Activated T-helper 1 cell treated with anti-CD3 and anti-CD28 coated beads, Interleukin-12 subunit alpha, Interleukin-12 subunit beta, Interleukin-2, Interleukin-4 antibody, amounts not matched to agents 30 ng/mL and 10 ng/mL and 1 ng/mL, durations not matched to agents 14 hours and 24 hours and 36 hours (primary cell): ENCODE measurements around the gene FBXL4. TPM values are rescaled to one million over a fixed set of nuclear protein-coding genes. Genes with fewer than 3 reads are reported as not detected.

ENCODE experiments used
- DNase-seq: peaks from one replicate; pipeline ENCODE4 v3.0.0; 2021; ENCODE audit warnings: low spot score
- H3K27ac Mint-ChIP-seq: one replicate; pipeline ENCODE4 v1.8.0; 2021; ENCODE audit warnings: mild to moderate bottlenecking, mixed read lengths
- H3K27me3 Mint-ChIP-seq: one replicate; pipeline ENCODE4 v1.8.0; 2022; ENCODE audit warnings: mild to moderate bottlenecking, moderate library complexity, mixed read lengths; ENCODE audit not compliant: insufficient read depth
- H3K36me3 Mint-ChIP-seq: one replicate; pipeline ENCODE4 v1.8.0; 2021; ENCODE audit warnings: low read depth, mixed read lengths
- H3K4me1 Mint-ChIP-seq: one replicate; pipeline ENCODE4 v1.8.0; 2021; ENCODE audit warnings: low read depth, mixed read lengths
- H3K4me3 Mint-ChIP-seq: one replicate; pipeline ENCODE4 v1.8.0; 2021; ENCODE audit warnings: mild to moderate bottlenecking, moderate library complexity, mixed read lengths
- H3K9me3 Mint-ChIP-seq: one replicate; pipeline ENCODE4 v1.8.0; 2021; ENCODE audit warnings: mixed read lengths
- intact Hi-C: fragments of 100-400 bp; cut with micrococcal nuclease; formaldehyde crosslinking; loops from one replicate; pipeline ENCODE4 v1.15.1; 2024
- total RNA-seq: library from RNA; stranded (reverse); gene quantifications from 2 replicates; pipeline ENCODE4 v1.2.3, GENCODE V29; 2022

The FBXL4 gene
- total RNA-seq, 1 donor from 2014 or later: 13.3 TPM

GRCh38 chr6:98971303-98971702, 23.6 kb upstream of the FBXL4 start:
- Mint-ChIP-seq H3K4me3 (no peak overlapping the region), H3K4me1 (no peaks in the 10 kb centered on the region), H3K27me3 (no peaks in the 10 kb centered on the region), H3K27ac (no peak overlapping the region), H3K36me3 (no peaks in the 10 kb centered on the region), H3K9me3 (no peaks in the 10 kb centered on the region)
- intact Hi-C loops: no loop called here
- no peak for DNase-seq

GRCh38 chr6:98970469-98970868, 22.7 kb upstream of the FBXL4 start:
- Mint-ChIP-seq H3K4me3 (no peak overlapping the region), H3K27ac (no peak overlapping the region), H3K9me3 (no peaks in the 10 kb centered on the region), H3K36me3 (no peaks in the 10 kb centered on the region), H3K4me1 (no peaks in the 10 kb centered on the region), H3K27me3 (no peaks in the 10 kb centered on the region)
- no peak for DNase-seq
- intact Hi-C loops: no loop called here

- no peaks in the 10 kb centered on the region for H3K9me3 Mint-ChIP-seq
- no peak overlapping the region for H3K27ac Mint-ChIP-seq
- no peak overlapping the region for H3K4me3 Mint-ChIP-seq
- H3K27me3 Mint-ChIP-seq: peaks cover 9% of the 10 kb centered on the region
- H3K36me3 Mint-ChIP-seq: no peaks in the 10 kb centered on the region
- intact Hi-C loops: no loop called here
- DNase-seq: no peak
- H3K4me1 Mint-ChIP-seq: no peaks in the 10 kb centered on the region
These were observed 19.9 kb upstream of the FBXL4 start for GRCh38 chr6:98967616-98968015.

- no peak for DNase-seq
- Mint-ChIP-seq H3K36me3 (no peaks in the 10 kb centered on the region), H3K4me3 (no peak overlapping the region), H3K27ac (no peak overlapping the region), H3K4me1 (no peaks in the 10 kb centered on the region), H3K9me3 (no peaks in the 10 kb centered on the region), H3K27me3 (peaks cover 14% of the 10 kb centered on the region)
- intact Hi-C loops: no loop called here
These were observed 11.9 kb upstream of the FBXL4 start for GRCh38 chr6:98959631-98960030.

- Mint-ChIP-seq H3K4me3 (no peak overlapping the region), H3K9me3 (no peaks in the 10 kb centered on the region), H3K27me3 (peaks cover 10% of the 10 kb centered on the region), H3K27ac (no peak overlapping the region), H3K4me1 (no peaks in the 10 kb centered on the region), H3K36me3 (no peaks in the 10 kb centered on the region)
- no peak for DNase-seq
- intact Hi-C loops: no loop called here
These were observed 11.0 kb upstream of the FBXL4 start for GRCh38 chr6:98958776-98959175.

GRCh38 chr6:98957450-98957849, 9.7 kb upstream of the FBXL4 start:
- intact Hi-C loops: no loop called here
- H3K27me3 Mint-ChIP-seq: peaks cover 10% of the 10 kb centered on the region
- no peak for DNase-seq
- no peaks in the 10 kb centered on the region for H3K4me1 Mint-ChIP-seq
- H3K4me3 Mint-ChIP-seq: no peak overlapping the region
- H3K9me3 Mint-ChIP-seq: no peaks in the 10 kb centered on the region
- no peaks in the 10 kb centered on the region for H3K36me3 Mint-ChIP-seq
- no peak overlapping the region for H3K27ac Mint-ChIP-seq

GRCh38 chr6:98949589-98949988, 1.8 kb upstream of the FBXL4 start:
- peaks cover 23% of the 10 kb centered on the region for H3K4me1 Mint-ChIP-seq
- peaks cover 27% of the 10 kb centered on the region for H3K27me3 Mint-ChIP-seq
- DNase-seq: no peak
- H3K36me3 Mint-ChIP-seq: peaks cover 1% of the 10 kb centered on the region
- H3K9me3 Mint-ChIP-seq: no peaks in the 10 kb centered on the region
- no peak overlapping the region for H3K27ac Mint-ChIP-seq
- peak overlapping the region; percentile 0 for H3K4me3 Mint-ChIP-seq
- intact Hi-C loops: loop anchor here (5.0 kb wide), 4 partner anchors 478 to 1667 kb away; partner anchors contain the start of genes CCNC, MMS22L and PNISR

- Mint-ChIP-seq H3K4me1 (peaks cover 29% of the 10 kb centered on the region), H3K27me3 (peaks cover 19% of the 10 kb centered on the region), H3K4me3 (peak overlapping the region; percentile 92), H3K27ac (peak overlapping the region; percentile 97), H3K9me3 (peaks cover 18% of the 10 kb centered on the region), H3K36me3 (peaks cover 12% of the 10 kb centered on the region)
- intact Hi-C loops: loop anchor here (1.0 to 5.0 kb wide), 6 partner anchors 66 to 1665 kb away; partner anchors contain the start of genes CCNC, COQ3, MMS22L and PNISR
- DNase-seq: peak; percentile 1
These were observed 801 bp downstream of the FBXL4 start for GRCh38 chr6:98946879-98947410.

- Mint-ChIP-seq H3K9me3 (peaks cover 23% of the 10 kb centered on the region), H3K4me1 (peaks cover 31% of the 10 kb centered on the region), H3K27me3 (peaks cover 14% of the 10 kb centered on the region), H3K4me3 (peak overlapping the region; percentile 92), H3K36me3 (peaks cover 14% of the 10 kb centered on the region), H3K27ac (peak overlapping the region; percentile 97)
- intact Hi-C loops: loop anchor here (2.0 to 5.0 kb wide), 5 partner anchors 66 to 1664 kb away; partner anchors contain the start of genes CCNC, MMS22L and PNISR
- no peak for DNase-seq
These were observed 1.4 kb downstream of the FBXL4 start for GRCh38 chr6:98946266-98946878.

- peak overlapping the region; percentile 40 for H3K27ac Mint-ChIP-seq
- peaks cover 10% of the 10 kb centered on the region for H3K27me3 Mint-ChIP-seq
- H3K9me3 Mint-ChIP-seq: peaks cover 32% of the 10 kb centered on the region
- H3K4me1 Mint-ChIP-seq: peaks cover 37% of the 10 kb centered on the region
- DNase-seq: no peak
- H3K36me3 Mint-ChIP-seq: peaks cover 20% of the 10 kb centered on the region
- intact Hi-C loops: loop anchor here (2.0 to 5.0 kb wide), 5 partner anchors 65 to 1663 kb away; partner anchors contain the start of genes CCNC, MMS22L and PNISR
- H3K4me3 Mint-ChIP-seq: peak overlapping the region; percentile 92
These were observed 2.2 kb downstream of the FBXL4 start for GRCh38 chr6:98945311-98946115.

GRCh38 chr6:98944598-98945081, 3.1 kb downstream of the FBXL4 start:
- intact Hi-C loops: loop anchor here (5.0 kb wide), 4 partner anchors 483 to 1662 kb away; partner anchors contain the start of genes CCNC, MMS22L and PNISR
- no peak for DNase-seq
- Mint-ChIP-seq H3K27me3 (peaks cover 4% of the 10 kb centered on the region), H3K4me3 (no peak overlapping the region), H3K27ac (no peak overlapping the region), H3K4me1 (peaks cover 37% of the 10 kb centered on the region), H3K9me3 (peaks cover 37% of the 10 kb centered on the region), H3K36me3 (peaks cover 24% of the 10 kb centered on the region)

- H3K27ac Mint-ChIP-seq: no peak overlapping the region
- DNase-seq: no peak
- peaks cover 37% of the 10 kb centered on the region for H3K4me1 Mint-ChIP-seq
- peaks cover 2% of the 10 kb centered on the region for H3K27me3 Mint-ChIP-seq
- H3K4me3 Mint-ChIP-seq: no peak overlapping the region
- H3K9me3 Mint-ChIP-seq: peaks cover 41% of the 10 kb centered on the region
- peaks cover 24% of the 10 kb centered on the region for H3K36me3 Mint-ChIP-seq
- intact Hi-C loops: no loop called here
These were observed 3.6 kb downstream of the FBXL4 start for GRCh38 chr6:98944168-98944567.
